ENCODE results near the gene TBC1D32. TPM values are rescaled to one million over a fixed set of nuclear protein-coding genes. Genes with fewer than 3 reads are reported as not detected.
"Not testable (repeated sequence)": the region's sequence is repeated elsewhere in the genome, so short reads cannot be mapped to it uniquely, and the experiment has no call there.

TBC1D32 gene
- total RNA-seq, 1 donor from 2014 or later, result 2.1 TPM

DNA sequence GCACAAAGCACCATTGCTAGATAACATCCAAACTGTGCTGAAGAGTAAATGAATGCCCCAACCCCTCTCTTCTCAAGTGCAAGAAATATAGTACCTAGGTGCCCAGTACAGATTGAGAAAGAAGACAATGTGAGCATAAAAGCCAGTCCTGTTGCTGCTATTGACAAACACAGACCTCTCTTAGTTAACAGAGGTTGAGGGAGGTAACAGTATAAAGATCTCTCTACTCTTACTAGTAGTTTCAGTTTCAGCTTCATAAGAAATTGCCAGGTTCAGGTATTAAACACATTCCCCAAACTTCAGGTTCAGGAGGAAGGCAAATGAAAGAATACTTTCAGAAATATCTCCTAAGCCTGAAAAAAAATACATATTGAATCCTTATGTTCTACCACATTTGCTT is 31.4 kb downstream of the TBC1D32 start:
- Histone ChIP-seq H3K27ac (no peak overlapping the region), H3K4me3 (no peak overlapping the region), H3K9me3 (no peaks in the 10 kb centered on the region), H3K36me3 (no peaks in the 10 kb centered on the region), H3K4me1 (no peaks in the 10 kb centered on the region), H3K27me3 (no peaks in the 10 kb centered on the region)
- intact Hi-C loops (cut with DNase I), result no loop called here
- no peak for DNase-seq (ENCODE audit: low spot score in 2 of 2)
- TF ChIP-seq, protein P1, sequence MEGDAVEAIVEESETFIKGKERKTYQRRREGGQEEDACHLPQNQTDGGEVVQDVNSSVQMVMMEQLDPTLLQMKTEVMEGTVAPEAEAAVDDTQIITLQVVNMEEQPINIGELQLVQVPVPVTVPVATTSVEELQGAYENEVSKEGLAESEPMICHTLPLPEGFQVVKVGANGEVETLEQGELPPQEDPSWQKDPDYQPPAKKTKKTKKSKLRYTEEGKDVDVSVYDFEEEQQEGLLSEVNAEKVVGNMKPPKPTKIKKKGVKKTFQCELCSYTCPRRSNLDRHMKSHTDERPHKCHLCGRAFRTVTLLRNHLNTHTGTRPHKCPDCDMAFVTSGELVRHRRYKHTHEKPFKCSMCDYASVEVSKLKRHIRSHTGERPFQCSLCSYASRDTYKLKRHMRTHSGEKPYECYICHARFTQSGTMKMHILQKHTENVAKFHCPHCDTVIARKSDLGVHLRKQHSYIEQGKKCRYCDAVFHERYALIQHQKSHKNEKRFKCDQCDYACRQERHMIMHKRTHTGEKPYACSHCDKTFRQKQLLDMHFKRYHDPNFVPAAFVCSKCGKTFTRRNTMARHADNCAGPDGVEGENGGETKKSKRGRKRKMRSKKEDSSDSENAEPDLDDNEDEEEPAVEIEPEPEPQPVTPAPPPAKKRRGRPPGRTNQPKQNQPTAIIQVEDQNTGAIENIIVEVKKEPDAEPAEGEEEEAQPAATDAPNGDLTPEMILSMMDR (IDR thresholded peaks at IDR 0.05), result no peak

GRCh38 chr6:121301156-121301555 is 33.1 kb downstream of the TBC1D32 start:
- H3K4me1 ChIP-seq; H3K9me3 ChIP-seq; intact Hi-C loops (cut with DNase I); H3K27ac ChIP-seq; H3K36me3 ChIP-seq; H3K27me3 ChIP-seq; DNase-seq (ENCODE audit: low spot score in 2 of 2); H3K4me3 ChIP-seq: not testable (repeated sequence)

DNA sequence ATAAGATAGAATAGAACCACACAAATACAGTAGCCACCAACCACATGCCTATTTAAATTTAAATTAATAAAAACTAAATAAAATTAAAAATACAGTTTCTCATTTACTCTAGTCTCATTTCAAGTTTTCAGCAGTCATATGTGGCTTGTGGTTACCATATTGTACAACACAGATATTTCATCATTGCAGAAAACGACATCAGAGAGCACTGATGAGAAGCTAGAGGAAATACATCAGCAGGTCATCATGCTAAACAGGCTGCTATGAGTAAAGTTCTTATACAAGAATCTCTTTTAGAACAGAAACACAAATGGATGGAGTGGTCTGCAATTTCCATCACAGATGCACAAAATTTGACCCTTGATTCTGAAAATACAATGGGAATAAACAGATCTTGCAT is 36.6 kb downstream of the TBC1D32 start:
- no peaks in the 10 kb centered on the region for H3K9me3 ChIP-seq
- H3K36me3 ChIP-seq, result no peaks in the 10 kb centered on the region
- no peak overlapping the region for H3K27ac ChIP-seq
- H3K4me1 ChIP-seq, result no peaks in the 10 kb centered on the region
- TF ChIP-seq, protein P1 (IDR thresholded peaks at IDR 0.05), result no peak
- intact Hi-C loops (cut with DNase I), result no loop called here
- no peaks in the 10 kb centered on the region for H3K27me3 ChIP-seq
- H3K4me3 ChIP-seq, result no peak overlapping the region
- no peak for DNase-seq (ENCODE audit: low spot score in 2 of 2)

DNA sequence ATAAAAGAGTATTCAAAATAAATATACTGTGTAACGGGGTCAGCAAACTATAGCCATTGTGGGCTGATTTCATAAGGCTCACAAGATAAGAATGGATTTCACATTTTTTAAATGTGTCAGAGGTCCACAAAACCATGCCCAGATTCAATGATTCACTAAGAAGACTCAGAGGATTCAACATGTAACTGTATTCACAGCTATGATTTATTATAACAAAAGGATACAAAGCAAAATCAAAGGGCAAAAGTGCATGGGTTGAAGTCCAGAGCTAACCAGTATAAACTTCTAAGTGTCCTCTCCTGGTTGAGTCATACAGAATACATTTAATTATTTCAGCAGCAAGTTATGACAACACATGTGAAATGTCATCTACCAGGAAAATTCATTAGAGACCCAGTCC is 49.2 kb downstream of the TBC1D32 start:
- H3K36me3 ChIP-seq, result peaks cover 0 to 4% of the 10 kb centered on the region in 2 donors
- intact Hi-C loops (cut with DNase I), result no loop called here
- no peak for DNase-seq (ENCODE audit: low spot score in 2 of 2)
- TF ChIP-seq, protein P1 (IDR thresholded peaks at IDR 0.05), result no peak
- no peaks in the 10 kb centered on the region for H3K27me3 ChIP-seq
- no peaks in the 10 kb centered on the region for H3K9me3 ChIP-seq
- H3K4me3 ChIP-seq, result no peak overlapping the region
- no peak overlapping the region for H3K27ac ChIP-seq
- H3K4me1 ChIP-seq, result no peaks in the 10 kb centered on the region

- Histone ChIP-seq H3K9me3 (peaks cover 0 to 4% of the 10 kb centered on the region in 2 donors), H3K27ac (no peak overlapping the region), H3K36me3 (peaks cover 0 to 4% of the 10 kb centered on the region in 2 donors), H3K4me3 (no peak overlapping the region), H3K4me1 (no peaks in the 10 kb centered on the region), H3K27me3 (no peaks in the 10 kb centered on the region)
- TF ChIP-seq, protein P1 (IDR thresholded peaks at IDR 0.05), result no peak
- intact Hi-C loops (cut with DNase I), result no loop called here
- no peak for DNase-seq (ENCODE audit: low spot score in 2 of 2)
Observed at GRCh38 chr6:121274666-121275295, 59.5 kb downstream of the TBC1D32 start.

- TF ChIP-seq, protein P1 (IDR thresholded peaks at IDR 0.05), result no peak
- H3K4me1 ChIP-seq, result no peaks in the 10 kb centered on the region
- no peak for DNase-seq (ENCODE audit: low spot score in 2 of 2)
- peaks cover 4 to 26% of the 10 kb centered on the region in 2 donors for H3K9me3 ChIP-seq
- no peaks in the 10 kb centered on the region for H3K36me3 ChIP-seq
- no peaks in the 10 kb centered on the region for H3K27me3 ChIP-seq
- intact Hi-C loops (cut with DNase I), result no loop called here
- H3K4me3 ChIP-seq, result no peak overlapping the region
- no peak overlapping the region for H3K27ac ChIP-seq
Observed at GRCh38 chr6:121263742-121264141, 70.5 kb downstream of the TBC1D32 start.

Data from ascending aorta (tissue), 2 donors.